CD4-positive, alpha-beta memory T cell (primary cell): ENCODE data around the gene FAIM2. TPM values are rescaled to one million over a fixed set of nuclear protein-coding genes. Genes with fewer than 3 reads are reported as not detected.
A peak's percentile ranks its signal among the peaks of the same experiment; 100 is the strongest.
"Not testable (repeated sequence)": the region's sequence is repeated elsewhere in the genome, so short reads cannot be mapped to it uniquely, and the experiment has no call there.

Experiments
- CTCF ChIA-PET: fragments of 350-600 bp; sonication (Branson Sonifier 250); formaldehyde crosslinking; loops from one replicate; lab custom pipeline; 2021; ENCODE audit warnings: inconsistent platforms; ENCODE audit not compliant: partially characterized antibody; lab: Charles Lee
- POLR2A ChIA-PET: fragments of 350-600 bp; sonication (Branson Sonifier 250); formaldehyde crosslinking; loops from one replicate; lab custom pipeline; 2021; ENCODE audit not compliant: partially characterized antibody; lab: Charles Lee
- DNase-seq, 5 donors: peaks; one replicate each; pipeline versions ENCODE4 v3.0.0 to v3.0.0-alpha.2; 2020 to 2022; ENCODE audit warnings: mixed read lengths in 1 of 5
- H3K27ac ChIP-seq: one replicate; pipeline ENCODE4 v1.7.0; 2013; ENCODE audit warnings: low read depth, low read length
- H3K27me3 ChIP-seq: 2 replicates; pipeline ENCODE4 v1.7.0; 2013; ENCODE audit warnings: mild to moderate bottlenecking, low read length, moderate library complexity; ENCODE audit not compliant: insufficient read depth
- H3K36me3 ChIP-seq: 2 replicates; pipeline ENCODE4 v1.7.0; 2013; ENCODE audit warnings: mild to moderate bottlenecking, low read length, moderate library complexity; ENCODE audit not compliant: insufficient read depth
- H3K4me1 ChIP-seq: 2 replicates; pipeline ENCODE4 v1.7.0; 2013; ENCODE audit warnings: mild to moderate bottlenecking, low read length, moderate library complexity; ENCODE audit not compliant: insufficient read depth
- H3K4me3 ChIP-seq, 2 donors: one replicate each; pipeline ENCODE4 v1.7.0; 2013; ENCODE audit warnings: low read length in 2 of 2, mild to moderate bottlenecking in 1 of 2
- H3K9me3 ChIP-seq, 2 donors: one replicate each; pipeline ENCODE4 v1.7.0; 2013; ENCODE audit warnings: low read length in 2 of 2, control low read depth in 1 of 2; ENCODE audit not compliant: control insufficient read depth in 1 of 2
- H3K27ac Mint-ChIP-seq, 7 donors: one replicate each; pipeline ENCODE4 v1.8.0; 2020 to 2021; ENCODE audit warnings: mixed read lengths in 7 of 7, mild to moderate bottlenecking in 6 of 7, inconsistent platforms in 3 of 7, moderate library complexity in 3 of 7
- H3K27me3 Mint-ChIP-seq, 2 donors: one replicate each; pipeline ENCODE4 v1.8.0; 2020 to 2021; ENCODE audit warnings: mixed read lengths in 2 of 2
- H3K36me3 Mint-ChIP-seq, 2 donors: one replicate each; pipeline ENCODE4 v1.8.0; 2020 to 2021; ENCODE audit warnings: mixed read lengths in 2 of 2, inconsistent platforms in 1 of 2, mild to moderate bottlenecking in 1 of 2
- H3K4me1 Mint-ChIP-seq, 4 donors: one replicate each; pipeline ENCODE4 v1.8.0; 2020 to 2021; ENCODE audit warnings: mixed read lengths in 4 of 4, mild to moderate bottlenecking in 1 of 4
- H3K4me3 Mint-ChIP-seq, 8 donors: one replicate each; pipeline ENCODE4 v1.8.0; 2020 to 2021; ENCODE audit warnings: mixed read lengths in 8 of 8, mild to moderate bottlenecking in 7 of 8, moderate library complexity in 6 of 8, inconsistent platforms in 3 of 8
- H3K9me3 Mint-ChIP-seq, 8 donors: one replicate each; pipeline ENCODE4 v1.8.0; 2020 to 2021; ENCODE audit warnings: mixed read lengths in 8 of 8, mild to moderate bottlenecking in 5 of 8, inconsistent platforms in 3 of 8, moderate library complexity in 1 of 8
- intact Hi-C: fragments of 100-400 bp; cut with micrococcal nuclease; formaldehyde crosslinking; loops from one replicate; pipeline ENCODE4 v1.15.1; 2023
- polyA plus RNA-seq, 2 donors: library from polyadenylated mRNA; unstranded; fragments of 300-500 nt; fragmentation: Illumina TruSeq; gene quantifications; one replicate each; pipeline ENCODE4 v1.2.3, GENCODE V29; 2021
- total RNA-seq, 2 experiments: library from RNA; stranded (reverse); gene quantifications; one replicate each; pipeline ENCODE4 v1.2.3, GENCODE V29; 2021

Gene FAIM2
- total and polyA plus RNA-seq, 4 experiments from 2014 or later: 0.08 to 0.59 (median 0.17) TPM; not detected in 1

GRCh38 chr12:49866859-49867569 lies 36.7 kb downstream of the FAIM2 start:
- DNase-seq: peak; percentile 65 to 73 (median 67)
- H3K4me3 Mint-ChIP-seq: no peak overlapping the region
- ChIA-PET POLR2A (interaction anchor here (1.2 to 1.5 kb wide), 2 partner anchors 24 to 126 kb away, joined by 4 to 7 read pairs; partner anchors contain the start of genes BCDIN3D and TMBIM6), CTCF (interaction anchor here (0.7 to 4.2 kb wide), 18 partner anchors 9 to 208 kb away, joined by 3 to 17 read pairs (median 4); partner anchors contain the start of gene TMBIM6)
- no peaks in the 10 kb centered on the region for H3K9me3 ChIP-seq
- intact Hi-C loops: loop anchor here (10.0 kb wide), 1 partner anchor 188 kb away; the partner anchor contains the start of gene ASIC1
- no peak overlapping the region for H3K27ac ChIP-seq
- H3K9me3 Mint-ChIP-seq: no peaks in the 10 kb centered on the region
- no peak overlapping the region for H3K4me3 ChIP-seq
- H3K27me3 Mint-ChIP-seq: peaks cover 2 to 4% of the 10 kb centered on the region in 2 donors
- no peaks in the 10 kb centered on the region for H3K4me1 ChIP-seq
- no peak overlapping the region for H3K27ac Mint-ChIP-seq
- H3K36me3 Mint-ChIP-seq: no peaks in the 10 kb centered on the region
- H3K27me3 ChIP-seq: no peaks in the 10 kb centered on the region
- no peaks in the 10 kb centered on the region for H3K36me3 ChIP-seq
- no peaks in the 10 kb centered on the region for H3K4me1 Mint-ChIP-seq

- DNase-seq: no peak
- Mint-ChIP-seq H3K9me3 (no peaks in the 10 kb centered on the region), H3K4me1 (no peaks in the 10 kb centered on the region), H3K27me3 (peaks cover 2 to 4% of the 10 kb centered on the region in 2 donors), H3K27ac (no peak overlapping the region), H3K36me3 (no peaks in the 10 kb centered on the region), H3K4me3 (no peak overlapping the region)
- Histone ChIP-seq H3K4me3 (no peak overlapping the region), H3K9me3 (no peaks in the 10 kb centered on the region), H3K36me3 (no peaks in the 10 kb centered on the region), H3K27me3 (no peaks in the 10 kb centered on the region), H3K27ac (no peak overlapping the region), H3K4me1 (no peaks in the 10 kb centered on the region)
- POLR2A ChIA-PET: no interaction called here
- intact Hi-C loops: loop anchor here (10.0 kb wide), 1 partner anchor 189 kb away; the partner anchor contains the start of gene ASIC1
- CTCF ChIA-PET: interaction anchor here (0.9 to 2.8 kb wide), 6 partner anchors 8 to 114 kb away, joined by 3 to 13 read pairs (median 4); no protein-coding TSS in a partner anchor
Observed at GRCh38 chr12:49865782-49866135, 37.9 kb downstream of the FAIM2 start.

GRCh38 chr12:49865109-49865781 lies 38.5 kb downstream of the FAIM2 start:
- no peaks in the 10 kb centered on the region for H3K36me3 ChIP-seq
- CTCF ChIA-PET: interaction anchor here (0.7 to 2.5 kb wide), 6 partner anchors 8 to 102 kb away, joined by 3 to 6 read pairs (median 4); no protein-coding TSS in a partner anchor
- Mint-ChIP-seq H3K27me3 (peaks cover 2 to 4% of the 10 kb centered on the region in 2 donors), H3K27ac (no peak overlapping the region), H3K36me3 (no peaks in the 10 kb centered on the region), H3K9me3 (no peaks in the 10 kb centered on the region), H3K4me1 (no peaks in the 10 kb centered on the region), H3K4me3 (no peak overlapping the region)
- no peaks in the 10 kb centered on the region for H3K9me3 ChIP-seq
- H3K27me3 ChIP-seq: no peaks in the 10 kb centered on the region
- no peak overlapping the region for H3K4me3 ChIP-seq
- intact Hi-C loops: loop anchor here (10.0 kb wide), 1 partner anchor 190 kb away; the partner anchor contains the start of gene ASIC1
- no peaks in the 10 kb centered on the region for H3K4me1 ChIP-seq
- DNase-seq: no peak
- POLR2A ChIA-PET: no interaction called here
- H3K27ac ChIP-seq: no peak overlapping the region

GRCh38 chr12:49864798-49865090 lies 39.0 kb downstream of the FAIM2 start:
- no peaks in the 10 kb centered on the region for H3K27me3 ChIP-seq
- H3K4me3 ChIP-seq: no peak overlapping the region
- Mint-ChIP-seq H3K36me3 (no peaks in the 10 kb centered on the region), H3K27me3 (peaks cover 2 to 4% of the 10 kb centered on the region in 2 donors), H3K27ac (no peak overlapping the region), H3K4me3 (no peak overlapping the region), H3K9me3 (peaks cover 0 to 4% (median 0%) of the 10 kb centered on the region in 8 donors), H3K4me1 (no peaks in the 10 kb centered on the region)
- H3K4me1 ChIP-seq: no peaks in the 10 kb centered on the region
- POLR2A ChIA-PET: no interaction called here
- no peak for DNase-seq
- CTCF ChIA-PET: interaction anchor here (0.7 to 2.5 kb wide), 5 partner anchors 9 to 87 kb away, joined by 3 to 6 read pairs (median 4); no protein-coding TSS in a partner anchor
- no peaks in the 10 kb centered on the region for H3K36me3 ChIP-seq
- H3K27ac ChIP-seq: no peak overlapping the region
- intact Hi-C loops: loop anchor here (10.0 kb wide), 1 partner anchor 190 kb away; the partner anchor contains the start of gene ASIC1
- H3K9me3 ChIP-seq: no peaks in the 10 kb centered on the region

- ChIA-PET CTCF (interaction anchor here (0.6 to 2.5 kb wide), 5 partner anchors 10 to 99 kb away, joined by 3 to 6 read pairs (median 4); no protein-coding TSS in a partner anchor), POLR2A (no interaction called here)
- Mint-ChIP-seq H3K4me3 (no peak overlapping the region), H3K36me3 (no peaks in the 10 kb centered on the region), H3K9me3 (peaks cover 0 to 5% (median 0%) of the 10 kb centered on the region in 8 donors), H3K4me1 (no peaks in the 10 kb centered on the region), H3K27ac (no peak overlapping the region), H3K27me3 (peaks cover 2 to 4% of the 10 kb centered on the region in 2 donors)
- intact Hi-C loops: loop anchor here (10.0 kb wide), 1 partner anchor 191 kb away; the partner anchor contains the start of gene ASIC1
- no peak overlapping the region for H3K4me3 ChIP-seq
- no peaks in the 10 kb centered on the region for H3K4me1 ChIP-seq
- no peaks in the 10 kb centered on the region for H3K27me3 ChIP-seq
- no peaks in the 10 kb centered on the region for H3K36me3 ChIP-seq
- H3K9me3 ChIP-seq: no peaks in the 10 kb centered on the region
- H3K27ac ChIP-seq: no peak overlapping the region
- DNase-seq: no peak
Observed at GRCh38 chr12:49863946-49864797, 39.5 kb downstream of the FAIM2 start.

GRCh38 chr12:49860921-49861320 lies 42.8 kb downstream of the FAIM2 start:
- H3K27ac Mint-ChIP-seq, H3K4me3 ChIP-seq, DNase-seq, H3K36me3 Mint-ChIP-seq, H3K36me3 ChIP-seq, H3K27me3 Mint-ChIP-seq, H3K27me3 ChIP-seq, H3K4me1 ChIP-seq, CTCF ChIA-PET, H3K9me3 Mint-ChIP-seq, H3K9me3 ChIP-seq, POLR2A ChIA-PET, H3K27ac ChIP-seq, H3K4me1 Mint-ChIP-seq, H3K4me3 Mint-ChIP-seq: not testable (repeated sequence)
- intact Hi-C loops: loop anchor here (10.0 kb wide), 1 partner anchor 194 kb away; the partner anchor contains the start of gene ASIC1
